ENCODE results near the gene ST7.

ST7 gene

DNA sequence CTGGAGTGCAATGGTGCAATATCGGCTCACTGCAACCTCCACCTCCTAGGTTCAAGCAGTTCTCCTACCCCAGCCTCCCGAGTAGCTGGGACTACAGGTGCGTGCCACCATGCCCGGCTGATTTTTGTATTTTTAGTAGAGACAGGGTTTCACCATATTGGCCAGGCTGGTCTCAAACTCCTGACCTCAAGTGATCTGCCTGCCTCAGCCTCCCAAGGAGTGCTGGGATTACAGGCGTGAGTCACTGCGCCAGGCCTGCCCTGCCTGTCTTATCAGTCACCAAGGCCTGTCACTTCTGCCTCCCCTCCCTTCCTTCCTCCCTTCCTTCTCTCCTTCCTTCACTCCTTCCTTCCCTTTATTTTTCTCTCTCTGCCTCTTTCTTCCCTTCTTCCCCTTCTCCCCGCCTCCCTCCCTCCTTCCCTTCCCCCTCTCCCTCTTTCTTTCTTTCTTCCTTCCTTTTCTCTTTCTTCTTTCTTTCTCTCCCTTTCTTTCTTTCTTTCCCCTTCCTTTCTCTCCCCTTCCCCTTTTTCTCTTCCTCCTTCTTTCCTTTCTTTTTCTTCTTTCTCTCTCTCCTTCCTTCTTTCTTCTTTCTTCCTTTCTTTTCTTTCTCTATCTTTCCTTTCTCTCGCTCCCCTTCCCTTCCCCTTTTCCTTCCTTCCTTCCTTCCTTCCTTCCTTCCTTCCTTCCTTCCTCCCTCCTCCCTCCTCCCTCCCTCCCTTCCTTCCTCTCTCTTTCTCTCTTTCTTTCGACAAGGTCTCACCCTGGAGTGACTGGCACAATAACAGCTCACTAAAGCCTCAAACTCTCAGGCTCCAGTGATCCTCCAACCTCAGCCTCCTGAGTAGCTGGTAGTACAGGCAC, 3.1 kb upstream of the ST7 start:
- DNase-seq (ENCODE audit: low read depth), result no peak
- in situ Hi-C loops (cut with HindIII; ENCODE audit: low sequenced_read_pairs), result no loop called here
- TF ChIP-seq, protein P1, sequence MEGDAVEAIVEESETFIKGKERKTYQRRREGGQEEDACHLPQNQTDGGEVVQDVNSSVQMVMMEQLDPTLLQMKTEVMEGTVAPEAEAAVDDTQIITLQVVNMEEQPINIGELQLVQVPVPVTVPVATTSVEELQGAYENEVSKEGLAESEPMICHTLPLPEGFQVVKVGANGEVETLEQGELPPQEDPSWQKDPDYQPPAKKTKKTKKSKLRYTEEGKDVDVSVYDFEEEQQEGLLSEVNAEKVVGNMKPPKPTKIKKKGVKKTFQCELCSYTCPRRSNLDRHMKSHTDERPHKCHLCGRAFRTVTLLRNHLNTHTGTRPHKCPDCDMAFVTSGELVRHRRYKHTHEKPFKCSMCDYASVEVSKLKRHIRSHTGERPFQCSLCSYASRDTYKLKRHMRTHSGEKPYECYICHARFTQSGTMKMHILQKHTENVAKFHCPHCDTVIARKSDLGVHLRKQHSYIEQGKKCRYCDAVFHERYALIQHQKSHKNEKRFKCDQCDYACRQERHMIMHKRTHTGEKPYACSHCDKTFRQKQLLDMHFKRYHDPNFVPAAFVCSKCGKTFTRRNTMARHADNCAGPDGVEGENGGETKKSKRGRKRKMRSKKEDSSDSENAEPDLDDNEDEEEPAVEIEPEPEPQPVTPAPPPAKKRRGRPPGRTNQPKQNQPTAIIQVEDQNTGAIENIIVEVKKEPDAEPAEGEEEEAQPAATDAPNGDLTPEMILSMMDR (IDR thresholded peaks at IDR 0.05; ENCODE audit: low read depth, low read length, missing control alignments), result no peak
- no peak overlapping the region for H3K4me3 ChIP-seq (ENCODE audit: low read depth, low read length)

DNA sequence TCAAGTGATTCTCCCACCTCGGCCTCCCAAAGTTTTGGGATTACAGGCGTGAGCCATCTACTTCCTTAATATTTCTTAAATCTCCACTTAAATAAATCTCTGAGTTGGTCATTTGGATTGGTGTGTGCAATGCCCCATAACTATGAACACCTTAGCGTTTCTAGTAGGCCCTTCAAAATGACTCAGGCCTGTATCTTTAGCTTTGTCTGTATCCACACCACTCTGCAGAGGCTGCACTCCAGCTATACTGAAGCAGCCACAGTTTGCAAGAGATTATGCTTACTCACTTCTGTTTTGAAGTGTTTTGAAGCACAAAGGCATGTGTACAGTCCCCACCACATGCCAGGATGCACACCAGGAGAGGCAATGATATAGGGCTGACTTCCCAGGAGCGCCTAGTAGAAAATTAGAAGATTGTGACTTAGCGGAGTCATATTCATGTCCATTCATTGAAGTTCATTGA, 2.4 kb upstream of the ST7 start:
- in situ Hi-C loops (cut with HindIII; ENCODE audit: low sequenced_read_pairs), result no loop called here
- TF ChIP-seq, protein P1 (IDR thresholded peaks at IDR 0.05; ENCODE audit: low read depth, low read length, missing control alignments), result no peak
- H3K4me3 ChIP-seq (ENCODE audit: low read depth, low read length), result no peak overlapping the region
- DNase-seq (ENCODE audit: low read depth), result no peak

- no peak for DNase-seq (ENCODE audit: low read depth)
- H3K4me3 ChIP-seq (ENCODE audit: low read depth, low read length), result peak overlapping the region; percentile 5
- in situ Hi-C loops (cut with HindIII; ENCODE audit: low sequenced_read_pairs), result no loop called here
- TF ChIP-seq, protein P1 (IDR thresholded peaks at IDR 0.05; ENCODE audit: low read depth, low read length, missing control alignments), result no peak
Observed at GRCh38 chr7:116951366-116952292, 1.7 kb upstream of the ST7 start.

DNA sequence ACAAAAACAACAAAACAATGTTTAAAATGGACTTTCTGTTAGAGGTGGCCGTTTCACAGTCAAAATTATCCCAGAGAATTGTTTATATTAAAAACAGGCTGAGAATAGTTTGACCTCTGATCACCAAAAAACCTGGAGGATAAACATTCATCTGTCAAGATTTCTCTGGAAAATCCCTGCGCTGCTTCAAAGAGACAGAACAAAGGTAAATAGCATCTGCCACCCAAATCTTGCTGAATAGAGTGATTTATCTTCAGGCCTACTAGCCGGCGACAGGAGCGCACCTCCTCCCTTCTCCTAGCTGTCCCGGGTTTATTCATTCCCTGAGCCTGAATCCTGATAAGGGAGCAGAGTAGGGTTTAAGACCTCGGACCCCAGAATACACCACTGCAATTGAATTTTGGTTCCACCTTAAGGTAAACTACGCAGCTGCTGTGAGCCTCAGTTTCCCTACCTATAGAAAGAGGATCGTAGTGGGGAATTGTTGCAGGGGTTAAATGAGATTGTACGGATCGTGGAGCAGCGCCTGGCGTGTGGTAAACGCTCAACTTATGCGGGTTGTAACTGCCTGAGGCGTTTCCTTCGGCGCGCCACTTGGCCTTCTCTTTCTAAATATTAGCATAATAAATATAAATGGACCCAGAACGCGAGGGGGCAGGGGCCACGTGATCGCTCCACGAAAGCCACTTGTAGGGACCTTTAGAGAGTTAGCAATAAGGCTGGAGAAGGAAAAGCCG, 498 bp upstream of the ST7 start:
- DNase-seq (ENCODE audit: low read depth), result peak; percentile 11
- in situ Hi-C loops (cut with HindIII; ENCODE audit: low sequenced_read_pairs), result no loop called here
- TF ChIP-seq, protein P1 (IDR thresholded peaks at IDR 0.05; ENCODE audit: low read depth, low read length, missing control alignments), result no peak
- peak overlapping the region; percentile 68 for H3K4me3 ChIP-seq (ENCODE audit: low read depth, low read length)

DNA sequence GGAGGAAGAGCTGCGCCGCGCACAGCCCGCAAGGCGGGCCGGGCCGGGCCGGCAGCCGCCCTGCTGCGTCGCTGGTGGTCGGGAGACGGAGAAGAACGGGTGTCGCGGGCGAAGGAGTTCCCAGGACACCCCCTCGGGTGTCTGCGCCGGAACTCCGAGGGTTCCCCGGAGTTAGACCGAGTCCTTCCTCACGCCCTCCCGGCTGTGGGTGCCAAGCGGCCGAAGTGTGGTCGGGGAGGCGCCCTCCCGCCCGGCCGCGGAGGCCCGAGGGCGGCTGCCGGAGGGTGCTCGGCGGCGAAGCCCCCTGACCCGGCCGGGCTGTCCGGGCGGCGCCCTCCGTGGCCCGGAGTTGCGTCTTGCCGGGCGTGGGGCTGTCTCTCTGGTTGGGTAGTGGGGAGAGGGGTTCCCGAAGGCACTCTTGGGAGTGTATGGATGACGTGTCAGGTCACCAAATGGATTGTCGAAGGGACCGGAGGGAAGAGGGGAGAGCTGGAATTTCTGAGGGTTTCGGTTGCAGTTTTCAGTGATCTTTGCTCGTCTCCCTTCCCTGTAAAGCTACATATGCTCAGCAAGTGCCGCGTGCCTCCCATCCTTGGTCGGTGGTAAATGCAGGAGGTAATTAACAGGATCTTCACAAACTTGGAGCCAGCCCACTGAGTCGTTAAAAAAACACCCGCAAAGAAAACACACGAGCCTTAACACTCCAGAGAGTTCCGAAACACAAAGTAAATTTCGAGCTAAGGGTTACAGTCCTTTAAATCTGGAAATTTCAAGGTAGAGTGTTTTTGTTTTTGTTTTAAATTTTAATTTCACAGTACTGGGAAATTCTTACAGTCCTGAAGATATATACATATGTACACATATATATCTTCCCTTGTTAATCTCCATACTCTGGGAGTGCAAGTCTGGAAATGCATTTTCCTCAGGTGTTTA, 871 bp downstream of the ST7 start:
- TF ChIP-seq, protein P1 (IDR thresholded peaks at IDR 0.05; ENCODE audit: low read depth, low read length, missing control alignments), result no peak
- in situ Hi-C loops (cut with HindIII; ENCODE audit: low sequenced_read_pairs), result no loop called here
- peak overlapping the region; percentile 68 for H3K4me3 ChIP-seq (ENCODE audit: low read depth, low read length)
- peak; percentile 76 for DNase-seq (ENCODE audit: low read depth)
